DLD1 (cell line): ENCODE results near the gene KCTD15.

Experiments
- in situ Hi-C: cut with HindIII; loops from 2 replicates; pipeline ENCODE4 v1.10.0; 2017; ENCODE audit warnings: low sequenced_read_pairs

Gene KCTD15

GRCh38 chr19:33845498-33845897, 48.8 kb downstream of the KCTD15 start:
- in situ Hi-C loops, result no loop called here

- in situ Hi-C loops, result no loop called here
Observed at GRCh38 chr19:33849551-33850147, 53.0 kb downstream of the KCTD15 start.

DNA sequence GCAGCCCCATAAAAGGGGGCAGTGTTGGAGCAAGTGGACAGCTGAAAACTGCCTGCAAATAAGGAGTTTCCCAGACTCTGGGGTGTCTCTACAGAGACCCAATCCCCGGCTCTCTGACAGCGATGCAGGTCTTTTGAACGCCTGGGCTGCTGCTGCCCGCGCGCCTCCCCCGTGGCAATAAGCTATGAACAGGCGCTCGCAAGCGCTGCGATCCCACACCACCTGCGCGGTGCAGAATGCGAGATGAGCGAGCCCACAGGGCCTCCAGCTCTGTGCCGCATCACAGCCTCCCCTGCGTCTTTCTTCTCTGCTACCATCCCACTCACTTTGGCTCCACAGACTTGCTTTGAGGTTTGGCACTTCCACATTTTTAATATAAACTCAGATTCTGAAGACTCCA, 62.3 kb downstream of the KCTD15 start:
- in situ Hi-C loops, result no loop called here

- in situ Hi-C loops, result no loop called here
Observed at GRCh38 chr19:33860312-33861090, 63.8 kb downstream of the KCTD15 start.

DNA sequence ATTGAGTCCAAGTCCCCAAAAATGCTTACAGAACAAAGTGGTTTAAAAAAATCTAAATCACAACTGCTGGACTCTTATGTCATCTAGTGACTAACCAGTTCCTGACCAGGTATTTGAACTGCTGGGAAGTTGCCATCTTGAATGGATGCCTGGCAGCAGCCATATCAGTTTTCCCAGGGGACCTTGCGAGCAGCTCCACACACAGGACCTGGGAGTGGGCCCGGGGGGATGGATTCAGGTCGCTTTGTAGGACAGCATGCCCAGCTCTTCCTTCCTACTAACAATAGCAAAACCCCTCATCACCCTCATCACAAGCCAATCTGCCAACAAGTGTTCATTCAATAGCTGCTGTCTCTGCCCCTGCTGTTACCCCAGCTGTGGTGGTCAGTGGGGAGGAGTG, 65.3 kb downstream of the KCTD15 start:
- in situ Hi-C loops, result no loop called here

GRCh38 chr19:33862981-33863380, 66.3 kb downstream of the KCTD15 start:
- in situ Hi-C loops, result no loop called here

DNA sequence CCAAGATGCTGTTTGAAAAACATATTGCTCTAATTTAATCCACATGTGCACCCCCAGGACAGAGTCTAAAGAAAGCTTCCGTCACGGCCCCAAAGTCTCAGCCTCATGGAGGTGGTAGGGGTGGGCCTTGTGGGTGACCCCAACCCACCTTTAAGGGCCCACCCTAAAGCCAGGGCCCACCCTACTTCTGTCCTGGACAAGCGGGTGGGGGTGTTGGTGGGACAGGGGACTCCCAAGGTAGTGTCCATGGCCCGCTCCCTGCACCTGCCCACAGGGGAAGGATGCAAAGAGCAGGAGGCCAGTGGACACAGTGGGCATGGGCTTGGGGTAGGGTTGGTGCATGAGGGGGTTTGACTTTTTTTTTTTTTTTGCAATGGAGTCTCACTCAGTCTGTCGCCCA, 66.8 kb downstream of the KCTD15 start:
- in situ Hi-C loops, result no loop called here

GRCh38 chr19:33864311-33864850, 67.7 kb downstream of the KCTD15 start:
- in situ Hi-C loops, result no loop called here

- in situ Hi-C loops, result no loop called here
Observed at GRCh38 chr19:33865306-33865705, 68.6 kb downstream of the KCTD15 start.
